A204.1 (cell line): Measurements from ENCODE around the gene TRIM9.

ENCODE experiments used
- FAIRE-seq: peaks from 2 replicates; lab custom pipeline; 2012; peaks lifted over from hg19 to GRCh38; lab: Jason Lieb, UNC

TRIM9 gene

GRCh38 chr14:50932592-50933495 is 162.1 kb downstream of the TRIM9 start:
- no peak for FAIRE-seq

GRCh38 chr14:50932156-50932555 is 162.7 kb downstream of the TRIM9 start:
- FAIRE-seq, result no peak

DNA sequence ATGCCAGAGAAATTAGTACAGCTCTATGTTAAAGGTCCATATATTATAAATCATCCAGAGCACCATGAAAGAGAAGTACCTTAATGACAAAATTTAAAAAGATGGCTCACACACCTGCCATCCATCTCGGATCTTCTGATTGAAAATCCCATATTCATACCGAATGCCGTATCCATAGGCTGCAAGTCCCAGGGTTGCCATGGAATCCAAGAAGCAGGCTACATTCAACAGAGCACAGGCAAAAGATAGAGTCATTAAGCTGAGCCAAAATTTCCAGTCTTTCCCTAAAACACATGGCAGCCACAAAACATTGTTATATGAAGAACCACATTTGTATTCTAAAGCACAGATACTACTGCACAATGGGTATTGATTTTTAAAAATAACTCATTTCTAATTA is 163.3 kb downstream of the TRIM9 start:
- no peak for FAIRE-seq

- no peak for FAIRE-seq
Measured at GRCh38 chr14:50929506-50929905, 165.4 kb downstream of the TRIM9 start.

DNA sequence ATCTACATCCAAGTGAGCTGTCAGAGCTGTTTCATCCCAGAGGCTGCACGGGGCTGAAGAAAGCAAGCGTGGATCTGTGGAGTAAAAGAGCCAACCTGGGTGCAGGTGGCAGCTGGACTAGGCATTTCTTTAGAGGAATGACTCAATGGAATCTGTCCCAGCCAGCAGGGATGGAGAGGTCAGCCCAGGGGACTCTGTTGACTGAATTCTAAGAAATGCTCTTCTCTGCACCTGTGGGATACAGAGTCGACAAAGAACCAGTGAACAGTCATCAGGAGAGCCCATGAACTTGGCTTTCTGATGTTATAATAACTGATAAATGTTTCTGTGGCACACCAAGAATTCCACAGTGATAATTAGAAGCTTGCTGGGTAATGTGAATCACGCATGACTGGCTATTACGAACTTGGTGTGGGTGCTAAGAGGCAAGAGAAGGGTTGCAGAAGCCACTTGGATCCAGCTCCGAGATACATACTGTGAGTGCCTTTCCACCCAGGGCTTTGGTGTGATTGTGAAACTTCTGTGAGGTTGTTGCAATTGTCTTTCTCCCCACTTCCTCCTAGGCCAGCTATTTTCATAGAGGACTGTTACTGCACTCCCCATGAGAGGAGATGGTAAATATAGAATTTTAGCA is 166.8 kb downstream of the TRIM9 start:
- FAIRE-seq, result no peak

DNA sequence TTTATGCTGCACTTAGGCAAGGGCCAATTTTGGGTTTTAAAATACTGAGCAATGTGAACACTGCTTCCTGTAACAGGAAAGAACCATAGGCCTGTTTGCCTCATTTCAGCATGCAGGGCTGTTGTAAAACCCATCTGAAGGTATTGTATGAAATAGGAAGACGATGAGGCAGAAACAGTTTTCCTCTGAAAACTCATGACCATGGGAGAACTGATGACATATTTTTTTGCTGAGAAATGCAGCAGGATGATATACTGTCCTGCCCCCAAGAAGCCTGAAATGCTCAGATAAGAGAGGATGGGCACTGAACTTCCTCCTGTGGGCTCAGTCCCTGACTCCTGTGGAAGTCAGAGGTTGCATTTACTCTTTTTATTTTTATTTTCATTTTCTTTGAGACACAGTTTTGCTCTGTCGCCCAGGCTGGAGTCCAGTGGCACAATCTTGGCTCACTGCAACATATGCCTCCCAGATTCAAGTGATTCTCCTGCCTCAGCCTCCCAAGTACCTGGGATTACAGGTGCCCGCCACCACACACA is 168.0 kb downstream of the TRIM9 start:
- no peak for FAIRE-seq
